HS-5 (cell line): ENCODE data around the gene RALGDS.
"Not testable (repeated sequence)": the region's sequence is repeated elsewhere in the genome, so short reads cannot be mapped to it uniquely, and the experiment has no call there.

ENCODE experiments used
- DNase-seq: peaks from one replicate; pipeline ENCODE4 v3.0.0-alpha.2; 2012; ENCODE audit warnings: low read depth

The RALGDS gene

GRCh38 chr9:133088146-133088750 is 32.8 kb downstream of the RALGDS start:
- DNase-seq: no peak

DNA sequence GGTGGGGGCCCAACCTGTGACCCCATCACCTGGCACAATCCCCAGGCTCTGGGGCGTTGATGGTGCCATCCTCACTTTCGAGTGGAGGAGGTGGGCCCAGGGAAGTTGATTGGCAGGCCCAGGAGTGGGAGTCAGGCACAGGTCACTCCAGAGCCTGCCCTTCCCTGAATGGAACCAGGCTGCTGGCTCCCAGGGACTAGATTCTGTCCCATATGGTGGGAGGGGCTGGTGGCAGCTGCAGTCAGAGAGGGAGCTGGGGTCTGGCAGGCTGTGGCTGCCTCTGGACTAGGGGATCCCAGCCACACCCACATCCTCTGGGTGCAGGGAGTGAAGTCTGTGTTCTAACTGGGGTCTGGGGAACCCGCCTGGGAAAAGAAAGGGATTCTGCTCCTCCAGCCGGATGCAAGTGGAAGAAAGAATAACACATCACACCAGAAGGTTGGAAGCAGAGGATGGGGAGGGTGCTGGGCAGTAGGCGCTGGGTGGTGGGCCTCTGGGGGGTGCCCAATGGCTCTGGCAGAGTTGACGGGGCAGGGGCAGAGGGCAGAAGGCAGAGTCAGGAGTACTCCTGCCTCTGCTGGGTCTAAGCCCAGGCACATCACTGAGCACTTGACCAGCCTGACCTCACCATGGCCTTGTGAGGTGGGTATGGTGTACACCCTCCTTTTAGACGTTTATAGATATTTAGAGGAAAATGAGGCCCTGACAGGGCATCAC is 33.5 kb downstream of the RALGDS start:
- no peak for DNase-seq

- no peak for DNase-seq
Observed at GRCh38 chr9:133086894-133087293, 34.1 kb downstream of the RALGDS start.

- DNase-seq: not testable (repeated sequence)
Observed at GRCh38 chr9:133086212-133086860, 34.7 kb downstream of the RALGDS start.

GRCh38 chr9:133083688-133084087 is 37.4 kb downstream of the RALGDS start:
- not testable (repeated sequence) for DNase-seq

DNA sequence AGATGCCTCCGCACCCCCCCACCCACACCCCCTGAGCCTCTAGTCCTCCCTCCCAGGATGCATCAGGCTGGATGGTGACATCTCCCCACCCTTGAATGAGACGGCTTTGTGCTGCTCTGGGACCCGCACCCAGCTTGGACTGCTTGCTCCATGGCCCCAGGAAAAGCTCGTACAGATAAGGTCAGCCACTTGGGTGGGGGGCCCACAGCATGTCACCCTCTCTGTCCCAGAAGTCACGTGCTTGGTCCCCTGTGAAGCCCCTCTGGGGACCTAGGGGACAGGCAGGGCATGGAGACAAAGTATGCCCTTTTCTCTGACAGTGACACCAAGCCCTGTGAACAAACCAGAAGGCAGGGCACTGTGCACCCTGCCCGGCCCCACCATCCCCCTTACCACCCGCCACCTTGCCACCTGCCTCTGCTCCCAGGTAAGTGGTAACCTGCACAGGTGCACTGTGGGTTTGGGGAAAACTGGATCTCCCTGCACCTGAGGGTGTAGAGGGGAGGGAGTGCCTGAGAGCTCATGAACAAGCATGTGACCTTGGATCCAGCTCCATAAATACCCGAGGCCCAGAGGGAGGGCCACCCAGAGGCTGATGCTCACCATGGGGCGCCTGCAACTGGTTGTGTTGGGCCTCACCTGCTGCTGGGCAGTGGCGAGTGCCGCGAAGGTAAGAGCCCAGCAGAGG is 38.9 kb downstream of the RALGDS start:
- not testable (repeated sequence) for DNase-seq

- not testable (repeated sequence) for DNase-seq
Observed at GRCh38 chr9:133080786-133081779, 40.0 kb downstream of the RALGDS start.

GRCh38 chr9:133080161-133080560 is 40.9 kb downstream of the RALGDS start:
- DNase-seq: no peak

- no peak for DNase-seq
Observed at GRCh38 chr9:133078486-133078885, 42.6 kb downstream of the RALGDS start.

DNA sequence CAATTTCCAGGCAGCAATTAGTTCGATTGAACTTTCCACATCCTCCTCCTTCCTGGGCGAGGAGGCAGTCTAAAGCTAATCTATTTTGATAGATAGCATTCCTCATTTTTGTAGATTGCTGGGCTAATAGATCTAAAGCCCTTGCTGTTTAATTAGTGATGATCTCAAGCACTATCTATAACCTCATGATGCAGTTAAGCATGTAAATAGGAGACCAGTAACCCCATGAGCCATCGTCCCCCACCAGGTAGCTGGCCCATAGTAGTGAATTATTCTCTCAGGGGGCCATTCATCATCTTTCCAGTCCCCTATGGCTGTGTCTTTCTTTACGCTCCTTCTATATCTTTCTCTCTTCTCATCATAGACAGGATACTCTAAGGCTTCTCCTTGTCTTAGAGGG is 44.3 kb downstream of the RALGDS start:
- no peak for DNase-seq

- peak; percentile 53 for DNase-seq
Observed at GRCh38 chr9:133075925-133076630, 45.0 kb downstream of the RALGDS start.

DNA sequence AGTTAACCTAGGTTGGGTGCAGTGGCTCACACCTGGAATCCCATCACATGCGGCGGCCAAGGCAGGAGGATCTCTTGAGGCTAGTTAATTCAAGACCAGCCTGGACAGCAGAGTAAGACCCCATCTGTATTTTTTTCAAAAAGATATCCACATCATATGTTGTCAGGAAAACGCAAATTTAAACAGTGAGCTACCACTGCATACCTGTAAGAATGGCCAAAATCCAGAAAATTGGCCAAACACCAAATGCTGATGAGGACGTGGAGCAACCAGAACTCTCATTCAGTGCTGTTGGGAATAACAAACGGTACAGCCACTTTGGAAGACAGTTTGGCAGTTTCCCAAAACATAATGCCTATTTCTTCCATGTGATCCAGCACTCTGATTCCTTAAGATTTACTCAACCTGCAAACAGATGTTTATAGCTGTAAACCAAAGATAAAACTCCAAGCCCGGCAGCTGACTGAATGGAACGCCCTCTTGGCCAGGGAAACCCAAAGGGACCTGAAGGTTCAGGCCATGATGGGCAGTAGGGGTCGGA is 46.9 kb downstream of the RALGDS start:
- peak; percentile 14 for DNase-seq

DNA sequence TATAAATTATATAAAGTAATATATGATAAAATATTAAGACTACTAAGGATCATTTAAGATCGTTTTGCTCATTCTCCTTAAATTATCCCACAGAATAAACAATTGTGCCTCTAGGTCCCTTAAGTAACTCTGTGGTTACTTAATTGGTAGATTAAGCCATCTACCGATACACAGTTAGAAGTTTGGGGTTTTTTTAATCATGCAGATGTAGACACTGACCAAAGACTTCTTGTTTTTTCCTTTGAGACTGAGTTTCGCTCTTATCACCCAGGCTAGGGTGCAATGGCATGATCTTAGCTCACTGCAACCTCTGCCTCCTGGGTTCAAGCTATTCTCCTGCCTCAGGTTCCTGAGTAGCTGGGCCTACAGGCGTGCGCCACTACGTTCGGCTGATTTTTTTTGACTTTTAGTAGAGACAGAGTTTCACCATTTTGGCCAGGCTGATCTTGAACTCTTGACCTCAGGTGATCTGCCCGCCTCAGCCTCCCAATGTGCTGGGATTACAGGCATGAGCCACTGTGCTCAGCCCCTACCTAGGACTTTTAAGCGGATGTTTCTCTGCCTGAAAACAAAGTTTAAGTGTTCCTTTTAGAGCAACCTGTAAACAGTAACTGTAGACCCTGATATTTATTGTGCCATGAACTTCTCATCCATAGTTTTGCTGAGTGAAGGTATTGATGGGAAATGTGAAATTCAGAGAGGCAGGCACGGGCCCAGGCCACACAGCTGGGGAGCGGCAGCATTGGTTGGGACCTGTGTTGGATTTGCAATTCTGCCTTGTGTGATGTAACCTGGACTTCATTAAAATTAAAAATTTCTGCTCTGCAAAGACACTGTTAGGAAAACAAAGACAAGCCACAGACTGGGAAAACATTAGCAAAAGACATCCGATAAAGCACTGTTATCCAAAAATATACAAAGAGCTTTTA is 47.7 kb downstream of the RALGDS start:
- no peak for DNase-seq

- not testable (repeated sequence) for DNase-seq
Observed at GRCh38 chr9:133072210-133072609, 48.8 kb downstream of the RALGDS start.

DNA sequence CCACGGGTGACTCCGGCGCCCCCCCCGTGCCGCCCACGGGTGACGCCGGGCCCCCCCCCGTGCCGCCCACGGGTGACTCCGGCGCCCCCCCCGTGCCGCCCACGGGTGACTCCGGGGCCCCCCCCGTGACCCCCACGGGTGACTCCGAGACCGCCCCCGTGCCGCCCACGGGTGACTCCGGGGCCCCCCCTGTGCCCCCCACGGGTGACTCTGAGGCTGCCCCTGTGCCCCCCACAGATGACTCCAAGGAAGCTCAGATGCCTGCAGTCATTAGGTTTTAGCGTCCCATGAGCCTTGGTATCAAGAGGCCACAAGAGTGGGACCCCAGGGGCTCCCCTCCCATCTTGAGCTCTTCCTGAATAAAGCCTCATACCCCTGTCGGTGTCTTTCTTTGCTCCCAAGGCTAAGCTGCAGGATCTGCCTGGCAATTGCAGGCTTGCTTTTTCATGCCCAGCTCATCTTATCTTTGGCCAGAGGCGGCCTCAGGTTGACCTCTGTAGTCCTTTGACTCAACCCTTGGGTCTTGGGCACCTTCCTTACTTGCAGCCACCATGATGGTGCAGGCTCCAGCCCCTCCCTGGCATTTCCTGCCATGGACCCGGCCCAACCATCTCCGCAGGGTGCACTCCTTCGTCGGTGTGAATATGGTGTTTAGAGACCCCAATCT is 49.4 kb downstream of the RALGDS start:
- DNase-seq: no peak

- not testable (repeated sequence) for DNase-seq
Observed at GRCh38 chr9:133070985-133071384, 50.1 kb downstream of the RALGDS start.

DNA sequence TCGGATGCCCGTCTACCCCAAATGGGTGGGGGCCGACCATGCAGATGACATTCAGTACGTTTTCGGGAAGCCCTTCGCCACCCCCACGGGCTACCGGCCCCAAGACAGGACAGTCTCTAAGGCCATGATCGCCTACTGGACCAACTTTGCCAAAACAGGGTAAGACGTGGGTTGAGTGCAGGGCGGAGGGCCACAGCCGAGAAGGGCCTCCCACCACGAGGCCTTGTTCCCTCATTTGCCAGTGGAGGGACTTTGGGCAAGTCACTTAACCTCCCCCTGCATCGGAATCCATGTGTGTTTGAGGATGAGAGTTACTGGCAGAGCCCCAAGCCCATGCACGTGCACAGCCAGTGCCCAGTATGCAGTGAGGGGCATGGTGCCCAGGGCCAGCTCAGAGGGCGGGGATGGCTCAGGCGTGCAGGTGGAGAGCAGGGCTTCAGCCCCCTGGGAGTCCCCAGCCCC is 50.5 kb downstream of the RALGDS start:
- not testable (repeated sequence) for DNase-seq

GRCh38 chr9:133068431-133068830 is 52.6 kb downstream of the RALGDS start:
- DNase-seq: not testable (repeated sequence)

DNA sequence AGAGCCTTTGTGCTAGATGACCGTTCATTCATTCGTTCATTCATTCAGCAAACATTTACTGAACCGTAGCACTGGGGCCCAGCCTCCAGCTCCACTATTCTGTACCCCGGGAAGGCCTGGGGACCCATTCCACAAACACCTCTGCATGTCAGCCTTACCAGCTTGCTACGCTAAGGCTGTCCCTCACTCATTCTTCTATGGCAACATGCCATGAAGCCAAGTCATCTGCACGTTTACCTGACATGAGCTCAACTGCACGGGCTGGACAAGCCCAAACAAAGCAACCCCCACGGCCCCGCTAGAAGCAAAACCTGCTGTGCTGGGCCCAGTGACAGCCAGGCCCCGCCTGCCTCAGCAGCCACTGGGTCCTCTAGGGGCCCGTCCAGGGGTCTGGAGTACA is 53.2 kb downstream of the RALGDS start:
- DNase-seq: no peak
